SU-DHL-6 (cell line): ENCODE results near the gene TMEM161A.

Experiments used
- H2AFZ ChIP-seq: fragments of 200-600 bp; sonication (generic); 2 replicates; pipeline ENCODE4 v1.6.1; 2014; ENCODE audit warnings: low read depth, mild to moderate bottlenecking, moderate library complexity, mixed read lengths, antibody characterized with exemption, low read length; ENCODE audit not compliant: severe bottlenecking
- H3F3A ChIP-seq: fragments of 200-600 bp; shearing (Covaris generic); 2 replicates; pipeline ENCODE4 v1.6.0; 2016; ENCODE audit warnings: antibody characterized with exemption, mild to moderate bottlenecking; ENCODE audit not compliant: insufficient read depth
- H3K27ac ChIP-seq: fragments of 200-600 bp; sonication (generic); 2 replicates; pipeline ENCODE4 v1.5.1; 2016; ENCODE audit warnings: low read depth, mild to moderate bottlenecking, low read length, moderate library complexity, mixed read lengths
- H3K27me3 ChIP-seq: fragments of 200-600 bp; sonication (generic), shearing (Covaris generic); 2 replicates; pipeline ENCODE4 v1.6.0; 2014; ENCODE audit warnings: mild to moderate bottlenecking, low read length
- H3K36me3 ChIP-seq: fragments of 200-600 bp; sonication (generic); 2 replicates; pipeline ENCODE4 v1.6.1; 2014; ENCODE audit warnings: mild to moderate bottlenecking, low read length, mixed read lengths
- H3K4me2 ChIP-seq: fragments of 300-600, 200-600 bp; shearing (Covaris generic), sonication (generic); 2 replicates; pipeline ENCODE4 v1.6.0; 2014; ENCODE audit warnings: low read length, low read depth, mild to moderate bottlenecking; ENCODE audit not compliant: poor library complexity, severe bottlenecking
- H3K4me3 ChIP-seq: fragments of 200-600 bp; sonication (generic); 2 replicates; pipeline ENCODE4 v1.5.1; 2014; ENCODE audit warnings: antibody characterized with exemption, low read length, mild to moderate bottlenecking, mixed read lengths; ENCODE audit not compliant: insufficient read depth, poor library complexity, severe bottlenecking
- H3K79me2 ChIP-seq: fragments of 200-600 bp; sonication (generic); 2 replicates; pipeline ENCODE4 v1.6.1; 2014; ENCODE audit warnings: mild to moderate bottlenecking, low read length, moderate library complexity; ENCODE audit not compliant: insufficient read depth
- H3K9ac ChIP-seq: fragments of 200-600 bp; sonication (generic); 2 replicates; pipeline ENCODE4 v1.7.0; 2014; ENCODE audit warnings: mild to moderate bottlenecking, low read length
- H3K9me2 ChIP-seq: fragments of 200-600 bp; sonication (generic); replicated peaks from 2 replicates; pipeline ENCODE4 v1.6.1; 2014; ENCODE audit warnings: low read length; ENCODE audit not compliant: insufficient read depth
- H3K9me3 ChIP-seq: fragments of 200-600 bp; sonication (generic); 2 replicates; pipeline ENCODE4 v1.6.1; 2014; ENCODE audit warnings: low read length, mixed read lengths; ENCODE audit not compliant: insufficient read depth
- H4K20me1 ChIP-seq: fragments of 200-600 bp; sonication (generic); 2 replicates; pipeline ENCODE4 v1.6.1; 2014; ENCODE audit warnings: low read depth, mild to moderate bottlenecking, antibody characterized with exemption, low read length, moderate library complexity, mixed read lengths
- CTCF ChIP-seq: fragments of 200-600 bp; sonication (generic); IDR thresholded peaks from one replicate; pipeline ENCODE4 v1.5.1; 2017; ENCODE audit warnings: antibody characterized with exemption, mild to moderate bottlenecking, low read length, moderate library complexity; ENCODE audit not compliant: insufficient read depth, poor library complexity, severe bottlenecking
- EZH2phosphoT487 ChIP-seq: fragments of 200-600 bp; sonication (generic), shearing (Covaris generic); conservative IDR thresholded peaks from 2 replicates; pipeline ENCODE4 v1.6.1; 2018; ENCODE audit warnings: mild to moderate bottlenecking, antibody characterized with exemption, low read length, moderate library complexity, mixed read lengths

TMEM161A gene

GRCh38 chr19:19147344-19147743 is 9.1 kb upstream of the TMEM161A start:
- H3K79me2 ChIP-seq, result peaks cover 3% of the 10 kb centered on the region; the same call in 1 of the 2 replicates
- H3K4me3 ChIP-seq, result no peak overlapping the region
- H3K36me3 ChIP-seq, result peaks cover 10% of the 10 kb centered on the region
- no peaks in the 10 kb centered on the region; the same call in 1 of the 2 replicates for H4K20me1 ChIP-seq
- H3K9ac ChIP-seq, result 0 out of 2 replicates have a peak overlapping the region, but pooled peaks have one; percentile 5
- no peaks in the 10 kb centered on the region for H3K9me3 ChIP-seq
- H3K27me3 ChIP-seq, result no peaks in the 10 kb centered on the region
- no peak for TF ChIP-seq EZH2phosphoT487
- TF ChIP-seq CTCF, result no peak
- H3K9me2 ChIP-seq, result no peaks in the 10 kb centered on the region
- H3K27ac ChIP-seq, result peak overlapping the region; percentile 73
- H3F3A ChIP-seq, result peaks cover 77% of the 10 kb centered on the region
- no peak overlapping the region for H2AFZ ChIP-seq
- no peak overlapping the region for H3K4me2 ChIP-seq

- Histone ChIP-seq H3K27me3 (no peaks in the 10 kb centered on the region), H3K79me2 (peaks cover 3% of the 10 kb centered on the region; the same call in 1 of the 2 replicates), H3F3A (peaks cover 82% of the 10 kb centered on the region), H3K9me3 (no peaks in the 10 kb centered on the region), H3K36me3 (peaks cover 10% of the 10 kb centered on the region), H3K9ac (peak overlapping the region; percentile 5; the same call in 1 of the 2 replicates), H3K9me2 (no peaks in the 10 kb centered on the region), H3K4me2 (peak overlapping the region; percentile 20), H3K27ac (peak overlapping the region; percentile 73), H2AFZ (no peak overlapping the region), H3K4me3 (no peak overlapping the region), H4K20me1 (no peaks in the 10 kb centered on the region; the same call in 1 of the 2 replicates)
- TF ChIP-seq CTCF (no peak), EZH2phosphoT487 (no peak)
Observed at GRCh38 chr19:19146865-19147264, 8.6 kb upstream of the TMEM161A start.

- no peaks in the 10 kb centered on the region for H3K79me2 ChIP-seq
- no peaks in the 10 kb centered on the region for H3K9me3 ChIP-seq
- no peaks in the 10 kb centered on the region for H3K27me3 ChIP-seq
- H3F3A ChIP-seq, result peaks cover 81% of the 10 kb centered on the region
- no peak overlapping the region for H3K4me3 ChIP-seq
- peak overlapping the region; percentile 73 for H3K27ac ChIP-seq
- no peaks in the 10 kb centered on the region; the same call in 1 of the 2 replicates for H4K20me1 ChIP-seq
- H3K4me2 ChIP-seq, result peak overlapping the region; percentile 20
- no peak overlapping the region for H2AFZ ChIP-seq
- H3K36me3 ChIP-seq, result peaks cover 10% of the 10 kb centered on the region
- no peaks in the 10 kb centered on the region for H3K9me2 ChIP-seq
- TF ChIP-seq EZH2phosphoT487 (no peak), CTCF (peak; percentile 73)
- 0 out of 2 replicates have a peak overlapping the region, but pooled peaks have one; percentile 5 for H3K9ac ChIP-seq
Observed at GRCh38 chr19:19145684-19146608, 7.7 kb upstream of the TMEM161A start.
